SK-N-SH (cell line): ENCODE data around the gene CHST12. TPM values are rescaled to one million over a fixed set of nuclear protein-coding genes. Genes with fewer than 3 reads are reported as not detected.

Experiments
- CTCF ChIA-PET: fragments of 300-600, 350-600 bp; formaldehyde crosslinking; extraction: SDS; loops from one replicate; lab custom pipeline; 2021; lab: Yijun Ruan, JAX
- POLR2A ChIA-PET: fragments of 350-600 bp; sonication (Branson Sonifier 250); formaldehyde crosslinking; extraction: SDS; loops from one replicate; lab custom pipeline; 2020; ENCODE audit warnings: antibody characterized with exemption, inconsistent platforms; lab: Yijun Ruan, JAX
- DNase-seq: peaks from one replicate; pipeline ENCODE4 v3.0.0; 2012
- H2AFZ ChIP-seq: fragments of 200-600 bp; sonication (generic); 2 replicates; pipeline ENCODE4 v1.8.1; 2016; ENCODE audit warnings: antibody characterized with exemption, mild to moderate bottlenecking, low read depth
- H3F3A ChIP-seq: fragments of 200-600 bp; sonication (generic); replicated peaks from 2 replicates; pipeline ENCODE3; 2016; ENCODE audit warnings: antibody characterized with exemption, mild to moderate bottlenecking; ENCODE audit not compliant: insufficient read depth
- H3K27ac ChIP-seq, 2 experiments: fragments of 200-500 bp in 1 of 2; fragments of 200-600 bp in 1 of 2; sonication (Bioruptor generic) in 1 of 2; sonication (generic), shearing (Covaris generic) in 1 of 2; 2 replicates each; pipeline versions ENCODE4 v1.5.1 to v1.6.1; 2014 to 2016; ENCODE audit warnings: low read depth in 2 of 2, inconsistent platforms in 1 of 2, low read length in 1 of 2, mild to moderate bottlenecking in 1 of 2, mixed read lengths in 1 of 2
- H3K27me3 ChIP-seq: fragments of 200-600 bp; sonication (generic), shearing (Covaris generic); 2 replicates; pipeline ENCODE4 v1.6.1; 2016; ENCODE audit warnings: mixed run types; ENCODE audit not compliant: insufficient read depth
- H3K36me3 ChIP-seq, 2 experiments: fragments of 200-500 bp in 1 of 2; fragments of 200-600 bp in 1 of 2; sonication (Bioruptor generic) in 1 of 2; sonication (generic) in 1 of 2; replicated peaks in 1 of 2; 2 replicates each; pipeline versions ENCODE3 to v1.5.1; 2014 to 2016; ENCODE audit warnings: low read length in 1 of 2, mild to moderate bottlenecking in 1 of 2; ENCODE audit not compliant: insufficient read depth in 2 of 2, control insufficient read depth in 1 of 2
- H3K4me1 ChIP-seq, 2 experiments: fragments of 200-500 bp in 1 of 2; fragments of 200-600 bp in 1 of 2; sonication (Bioruptor generic) in 1 of 2; sonication (generic), shearing (Covaris generic) in 1 of 2; 2 replicates each; pipeline versions ENCODE4 v1.5.1 to v1.6.1; 2014 to 2016; ENCODE audit warnings: low read depth in 1 of 2, low read length in 1 of 2, mixed run types in 1 of 2; ENCODE audit not compliant: insufficient read depth in 2 of 2, control insufficient read depth in 1 of 2
- H3K4me2 ChIP-seq: fragments of 200-600 bp; sonication (generic), shearing (Covaris generic); 2 replicates; pipeline ENCODE4 v1.6.1; 2017; ENCODE audit warnings: mixed run types
- H3K4me3 ChIP-seq, 2 experiments: fragments of 200-500 bp in 1 of 2; fragments of 200-600 bp in 1 of 2; sonication (Bioruptor generic) in 1 of 2; sonication (generic), shearing (Covaris generic) in 1 of 2; 2 replicates each; pipeline versions ENCODE4 v1.5.1 to v1.8.1; 2014 to 2016; ENCODE audit warnings: low read depth in 2 of 2, inconsistent platforms in 1 of 2, low read length in 1 of 2, mild to moderate bottlenecking in 1 of 2, mixed read lengths in 1 of 2, moderate library complexity in 1 of 2
- H3K79me2 ChIP-seq: fragments of 200-600 bp; sonication (generic); 2 replicates; pipeline ENCODE4 v1.8.1; 2017; ENCODE audit warnings: mild to moderate bottlenecking; ENCODE audit not compliant: insufficient read depth
- H3K9ac ChIP-seq: fragments of 200-600 bp; sonication (generic); 2 replicates; pipeline ENCODE4 v1.6.1; 2017; ENCODE audit warnings: mixed run types
- H3K9me2 ChIP-seq: fragments of 200-600 bp; sonication (generic); 2 replicates; pipeline ENCODE4 v1.6.1; 2017; ENCODE audit warnings: mixed run types
- H3K9me3 ChIP-seq: fragments of 200-600 bp; sonication (generic); 2 replicates; pipeline ENCODE4 v1.6.1; 2017; ENCODE audit warnings: mixed run types, mild to moderate bottlenecking, moderate library complexity
- H4K20me1 ChIP-seq: fragments of 200-600 bp; sonication (generic); 2 replicates; pipeline ENCODE4 v1.6.1; 2017; ENCODE audit warnings: mild to moderate bottlenecking, mixed run types; ENCODE audit not compliant: insufficient read depth
- CHD2 ChIP-seq: fragments of 150-350 bp; IDR thresholded peaks from 2 replicates; pipeline ENCODE4 v1.6.1; 2018; ENCODE audit warnings: low read length; ENCODE audit not compliant: partially characterized antibody
- CTCF ChIP-seq: fragments of 200-600 bp; sonication (generic); IDR thresholded peaks from 2 replicates; pipeline ENCODE4 v1.6.1; 2017; ENCODE audit warnings: antibody characterized with exemption, mild to moderate bottlenecking, moderate library complexity
- FOSL2 ChIP-seq: IDR thresholded peaks from 2 replicates; pipeline ENCODE4 v1.4.0; 2012; ENCODE audit warnings: low read depth, mild to moderate bottlenecking, moderate library complexity, borderline replicate concordance
- FOXJ3 ChIP-seq: sonication (generic); formaldehyde crosslinking; IDR thresholded peaks from 2 replicates; pipeline ENCODE4 v1.5.1; 2020; ENCODE audit warnings: mild to moderate bottlenecking, missing genetic modification reagents
- IRF3 ChIP-seq: fragments of 150-350 bp; IDR thresholded peaks from 2 replicates; pipeline ENCODE4 v1.6.1; 2016; ENCODE audit warnings: mild to moderate bottlenecking, low read depth, low read length
- MAX ChIP-seq: IDR thresholded peaks from 2 replicates; pipeline ENCODE4 v1.4.0; 2012; ENCODE audit warnings: low read depth
- REST ChIP-seq: IDR thresholded peaks from 2 replicates; pipeline ENCODE4 v1.6.1; 2012; ENCODE audit warnings: mild to moderate bottlenecking, low read depth, low read length, moderate library complexity
- RFX5 ChIP-seq: IDR thresholded peaks from 2 replicates; pipeline ENCODE4 v1.6.1; 2012; ENCODE audit warnings: mild to moderate bottlenecking, improper control_type of control experiment, low read length
- SMC3 ChIP-seq: IDR thresholded peaks from 2 replicates; pipeline ENCODE4 v1.6.1; 2012; ENCODE audit warnings: low read depth, low read length, improper control_type of control experiment
- USF1 ChIP-seq: IDR thresholded peaks from 2 replicates; pipeline ENCODE4 v1.4.0; 2012; ENCODE audit warnings: low read depth, borderline replicate concordance
- YY1 ChIP-seq: IDR thresholded peaks from 2 replicates; pipeline ENCODE4 v1.4.0; 2012; ENCODE audit warnings: low read depth, mild to moderate bottlenecking
- WGBS: methylation state at CpG from one replicate; pipeline ENCODE4 v1.1.6; 2017; ENCODE audit warnings: low lambda C conversion rate; 5-methylcytosine and 5-hydroxymethylcytosine counted together
- polyA plus RNA-seq, 3 experiments: library from polyadenylated mRNA; depleted of rRNA; stranded (reverse); fragments of >200 nt; gene quantifications; 2 replicates each; pipeline ENCODE4 v1.2.3, GENCODE V29; 2012

CHST12 gene
- polyA plus RNA-seq, 1 of the 3 experiments (the other 2 are of a cell fraction) = 32.7 TPM

GRCh38 chr7:2411815-2412586 lies 8.6 kb downstream of the CHST12 start:
- H3K9me2 ChIP-seq = no peaks in the 10 kb centered on the region
- CTCF ChIA-PET = interaction anchor here (0.6 to 2.8 kb wide), 7 partner anchors 11 to 57 kb away, joined by 3 to 9 read pairs (median 3); no protein-coding TSS in a partner anchor
- 81% methylated on average over 12 of the region's 12 CpGs for WGBS

More at GRCh38 chr7:2411815-2412586, 8.6 kb downstream of the CHST12 start:
- Histone ChIP-seq H3K9me3 (no peaks in the 10 kb centered on the region), H4K20me1 (peaks cover 15% of the 10 kb centered on the region; the same call in 1 of the 2 replicates), H3K79me2 (peaks cover 38% of the 10 kb centered on the region), H3F3A (peaks cover 28% of the 10 kb centered on the region), H3K9ac (no peak overlapping the region), H2AFZ (no peak overlapping the region), H3K27ac (peak overlapping the region in 1 of 2 experiments; percentile 58; a peak in 2 of 4 replicates), H3K4me3 (no peak overlapping the region), H3K36me3 (no peaks in the 10 kb centered on the region), H3K27me3 (no peaks in the 10 kb centered on the region), H3K4me1 (peaks cover 9 to 23% of the 10 kb centered on the region in 2 experiments; a peak in 3 of 4 replicates), H3K4me2 (peak overlapping the region; percentile 52; the same call in 1 of the 2 replicates)
- POLR2A ChIA-PET = no interaction called here
- TF ChIP-seq IRF3 = no peak
- TF ChIP-seq YY1 = no peak
- TF ChIP-seq USF1 = no peak
- TF ChIP-seq FOXJ3 = no peak
- TF ChIP-seq RFX5 = no peak
- no peak for TF ChIP-seq SMC3
- no peak for TF ChIP-seq REST
- no peak for TF ChIP-seq FOSL2
- no peak for TF ChIP-seq MAX
- TF ChIP-seq CTCF = no peak
- TF ChIP-seq CHD2 = no peak
- no peak for DNase-seq
